GM21381 (cell line): Measurements from ENCODE around the gene TMEM150A.
"Not testable (repeated sequence)": the region's sequence is repeated elsewhere in the genome, so short reads cannot be mapped to it uniquely, and the experiment has no call there.

Experiments
- ATAC-seq: cut with Tn5 transposase; IDR thresholded peaks from one replicate; pipeline ENCODE4 v1.9.1; 2021; ENCODE audit warnings: mild to moderate bottlenecking, moderate library complexity; ENCODE audit not compliant: unreplicated experiment

TMEM150A gene

GRCh38 chr2:85577386-85578242 is 24.9 kb downstream of the TMEM150A start, which contains the start of gene VAMP8:
Gene VAMP8 (plus strand): TSS chr2:85577586. CDS start chr2:85577647, 61 bp downstream.
- peak; percentile 62 for ATAC-seq

- ATAC-seq: no peak
Measured at GRCh38 chr2:85577063-85577385, 25.5 kb downstream of the TMEM150A start.

GRCh38 chr2:85575739-85576138 is 26.8 kb downstream of the TMEM150A start:
- no peak for ATAC-seq

GRCh38 chr2:85566265-85566664 is 36.2 kb downstream of the TMEM150A start:
- ATAC-seq: no peak

GRCh38 chr2:85564144-85564563 is 38.3 kb downstream of the TMEM150A start:
- ATAC-seq: no peak

GRCh38 chr2:85561280-85562212 is 41.0 kb downstream of the TMEM150A start, which contains the start of gene GGCX:
Gene GGCX (minus strand): TSS chr2:85561493. CDS start chr2:85561428, 65 bp downstream.
- peak; percentile 89 for ATAC-seq

GRCh38 chr2:85560812-85561279 is 41.7 kb downstream of the TMEM150A start:
- peak; percentile 24 for ATAC-seq

GRCh38 chr2:85560403-85560726 is 42.1 kb downstream of the TMEM150A start:
- not testable (repeated sequence) for ATAC-seq

GRCh38 chr2:85558160-85558559 is 44.3 kb downstream of the TMEM150A start:
- ATAC-seq: no peak

- ATAC-seq: no peak
Measured at GRCh38 chr2:85557130-85557529, 45.4 kb downstream of the TMEM150A start.

GRCh38 chr2:85554980-85555612 is 47.4 kb downstream of the TMEM150A start:
- ATAC-seq: no peak

- no peak for ATAC-seq
Measured at GRCh38 chr2:85553184-85553583, 49.3 kb downstream of the TMEM150A start.

GRCh38 chr2:85551698-85552678 is 50.5 kb downstream of the TMEM150A start:
- peak; percentile 47 for ATAC-seq

GRCh38 chr2:85550486-85550885 is 52.0 kb downstream of the TMEM150A start:
- ATAC-seq: no peak

GRCh38 chr2:85549826-85550225 is 52.7 kb downstream of the TMEM150A start:
- no peak for ATAC-seq

- no peak for ATAC-seq
Measured at GRCh38 chr2:85549095-85549494, 53.4 kb downstream of the TMEM150A start.

- ATAC-seq: no peak
Measured at GRCh38 chr2:85548608-85548900, 53.9 kb downstream of the TMEM150A start.
